Neural progenitor cell (in vitro differentiated cells): ENCODE data around the gene KANTR. TPM values are rescaled to one million over a fixed set of nuclear protein-coding genes. Genes with fewer than 3 reads are reported as not detected.

ENCODE experiments used
- DNase-seq: peaks from one replicate; pipeline ENCODE4 v3.0.0-alpha.2; 2016; ENCODE audit warnings: low spot score
- H2AFZ ChIP-seq: fragments of 200-600 bp; sonication (generic); replicated peaks from 2 replicates; pipeline ENCODE4 v1.6.1; 2016; ENCODE audit warnings: antibody characterized with exemption
- H3F3A ChIP-seq: fragments of 200-600 bp; sonication (generic); 2 replicates; pipeline ENCODE4 v1.6.1; 2016; ENCODE audit warnings: antibody characterized with exemption, low read depth
- H3K27ac ChIP-seq: fragments of 200-600 bp; sonication (generic); 2 replicates; pipeline ENCODE4 v1.5.1; 2016; ENCODE audit warnings: mild to moderate bottlenecking
- H3K27me3 ChIP-seq: fragments of 200-600 bp; sonication (generic); 2 replicates; pipeline ENCODE4 v1.6.1; 2016; ENCODE audit warnings: mild to moderate bottlenecking, moderate library complexity
- H3K36me3 ChIP-seq: fragments of 200-600 bp; sonication (generic); 2 replicates; pipeline ENCODE4 v1.5.1; 2016
- H3K4me1 ChIP-seq: fragments of 200-600 bp; sonication (generic); 2 replicates; pipeline ENCODE4 v1.6.1; 2016; ENCODE audit warnings: mixed run types
- H3K4me2 ChIP-seq: fragments of 200-600 bp; sonication (generic); 2 replicates; pipeline ENCODE4 v1.6.1; 2016
- H3K4me3 ChIP-seq: fragments of 200-600 bp; sonication (generic); 2 replicates; pipeline ENCODE4 v1.5.1; 2016
- H3K79me2 ChIP-seq: fragments of 200-600 bp; sonication (generic); 2 replicates; pipeline ENCODE4 v1.6.1; 2016; ENCODE audit warnings: low read depth
- H3K9ac ChIP-seq: fragments of 200-600 bp; sonication (generic); 2 replicates; pipeline ENCODE4 v1.6.1; 2016
- H3K9me3 ChIP-seq: fragments of 200-600 bp; sonication (generic); 2 replicates; pipeline ENCODE4 v1.5.1; 2016; ENCODE audit warnings: low read depth
- H4K20me1 ChIP-seq: fragments of 200-600 bp; sonication (generic); 2 replicates; pipeline ENCODE4 v1.6.1; 2016; ENCODE audit warnings: low read depth
- H3K27ac Mint-ChIP-seq: 3 replicates; pipeline ENCODE4 v1.8.0; 2021; ENCODE audit warnings: mixed read lengths
- H3K27me3 Mint-ChIP-seq: 2 replicates; pipeline ENCODE4 v1.8.0; 2022; ENCODE audit warnings: low read depth, mild to moderate bottlenecking, inconsistent platforms, moderate library complexity, mixed read lengths; ENCODE audit not compliant: insufficient read depth
- H3K36me3 Mint-ChIP-seq: 3 replicates; pipeline ENCODE4 v1.8.0; 2021; ENCODE audit warnings: mixed read lengths
- H3K4me1 Mint-ChIP-seq: 3 replicates; pipeline ENCODE4 v1.8.0; 2021; ENCODE audit warnings: mixed read lengths
- H3K4me3 Mint-ChIP-seq: 3 replicates; pipeline ENCODE4 v1.8.0; 2021; ENCODE audit warnings: mild to moderate bottlenecking, moderate library complexity, mixed read lengths
- H3K9me3 Mint-ChIP-seq: 3 replicates; pipeline ENCODE4 v1.8.0; 2020; ENCODE audit warnings: mixed read lengths
- EZH2 ChIP-seq: fragments of 200-600 bp; sonication (generic); IDR thresholded peaks from 2 replicates; pipeline ENCODE4 v1.6.1; 2017; ENCODE audit warnings: antibody characterized with exemption, mild to moderate bottlenecking, moderate library complexity
- EZH2phosphoT487 ChIP-seq: fragments of 200-600 bp; sonication (generic); IDR thresholded peaks from 2 replicates; pipeline ENCODE4 v1.6.1; 2017; ENCODE audit warnings: antibody characterized with exemption
- total RNA-seq: library from RNA; depleted of rRNA; stranded (reverse); fragments of >200 nt; gene quantifications from 2 replicates; pipeline ENCODE4 v1.2.3, GENCODE V29; 2015; ENCODE audit warnings: low replicate concordance
- TF ChIP-seq, protein P1 (sequence below): fragments of 200-600 bp; sonication (generic); IDR thresholded peaks from 2 replicates; pipeline ENCODE4 v1.5.1; 2017; ENCODE audit warnings: antibody characterized with exemption, mild to moderate bottlenecking

Gene KANTR
- total RNA-seq, 1 donor from 2014 or later: 30.9 TPM

DNA sequence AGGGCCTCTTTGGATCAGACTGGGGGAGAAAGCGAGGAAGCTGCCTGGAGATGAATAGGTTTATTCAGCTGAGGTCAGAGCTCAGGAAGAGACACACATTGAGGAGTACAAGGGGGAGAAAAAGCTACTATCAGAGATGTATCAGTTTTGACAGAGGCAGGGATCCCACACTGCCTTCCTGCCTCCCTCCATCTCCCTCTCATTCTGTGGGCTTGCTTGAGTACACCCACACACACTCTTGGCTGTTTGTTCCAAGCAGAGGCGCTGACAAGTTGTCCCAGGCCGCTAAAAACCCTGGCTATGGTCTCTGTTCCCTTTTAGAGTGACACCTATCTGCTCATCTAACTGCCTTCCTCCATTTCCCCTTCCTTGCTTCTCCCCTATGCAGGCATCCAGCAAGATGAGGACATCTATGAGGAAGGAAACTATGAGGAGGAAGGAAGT, 6.5 kb upstream of the KANTR start:
- peaks cover 10% of the 10 kb centered on the region for H3K9me3 Mint-ChIP-seq
- Histone ChIP-seq H3K36me3 (peaks cover 3% of the 10 kb centered on the region), H3K79me2 (peaks cover 23% of the 10 kb centered on the region), H3K27ac (no peak overlapping the region), H3K9me3 (no peaks in the 10 kb centered on the region), H2AFZ (no peak overlapping the region), H3K4me2 (no peak overlapping the region), H3K27me3 (no peaks in the 10 kb centered on the region), H3K4me1 (no peaks in the 10 kb centered on the region), H3K4me3 (no peak overlapping the region), H3K9ac (no peak overlapping the region), H4K20me1 (peaks cover 28% of the 10 kb centered on the region), H3F3A (peaks cover 19% of the 10 kb centered on the region)
- peaks cover 10% of the 10 kb centered on the region for H3K36me3 Mint-ChIP-seq
- no peak for TF ChIP-seq EZH2
- no peak for TF ChIP-seq EZH2phosphoT487
- TF ChIP-seq, protein P1, sequence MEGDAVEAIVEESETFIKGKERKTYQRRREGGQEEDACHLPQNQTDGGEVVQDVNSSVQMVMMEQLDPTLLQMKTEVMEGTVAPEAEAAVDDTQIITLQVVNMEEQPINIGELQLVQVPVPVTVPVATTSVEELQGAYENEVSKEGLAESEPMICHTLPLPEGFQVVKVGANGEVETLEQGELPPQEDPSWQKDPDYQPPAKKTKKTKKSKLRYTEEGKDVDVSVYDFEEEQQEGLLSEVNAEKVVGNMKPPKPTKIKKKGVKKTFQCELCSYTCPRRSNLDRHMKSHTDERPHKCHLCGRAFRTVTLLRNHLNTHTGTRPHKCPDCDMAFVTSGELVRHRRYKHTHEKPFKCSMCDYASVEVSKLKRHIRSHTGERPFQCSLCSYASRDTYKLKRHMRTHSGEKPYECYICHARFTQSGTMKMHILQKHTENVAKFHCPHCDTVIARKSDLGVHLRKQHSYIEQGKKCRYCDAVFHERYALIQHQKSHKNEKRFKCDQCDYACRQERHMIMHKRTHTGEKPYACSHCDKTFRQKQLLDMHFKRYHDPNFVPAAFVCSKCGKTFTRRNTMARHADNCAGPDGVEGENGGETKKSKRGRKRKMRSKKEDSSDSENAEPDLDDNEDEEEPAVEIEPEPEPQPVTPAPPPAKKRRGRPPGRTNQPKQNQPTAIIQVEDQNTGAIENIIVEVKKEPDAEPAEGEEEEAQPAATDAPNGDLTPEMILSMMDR: no peak
- no peak for DNase-seq
- H3K4me3 Mint-ChIP-seq: no peak overlapping the region
- no peak overlapping the region for H3K27ac Mint-ChIP-seq
- peaks cover 12% of the 10 kb centered on the region for H3K4me1 Mint-ChIP-seq
- peaks cover 4% of the 10 kb centered on the region for H3K27me3 Mint-ChIP-seq

DNA sequence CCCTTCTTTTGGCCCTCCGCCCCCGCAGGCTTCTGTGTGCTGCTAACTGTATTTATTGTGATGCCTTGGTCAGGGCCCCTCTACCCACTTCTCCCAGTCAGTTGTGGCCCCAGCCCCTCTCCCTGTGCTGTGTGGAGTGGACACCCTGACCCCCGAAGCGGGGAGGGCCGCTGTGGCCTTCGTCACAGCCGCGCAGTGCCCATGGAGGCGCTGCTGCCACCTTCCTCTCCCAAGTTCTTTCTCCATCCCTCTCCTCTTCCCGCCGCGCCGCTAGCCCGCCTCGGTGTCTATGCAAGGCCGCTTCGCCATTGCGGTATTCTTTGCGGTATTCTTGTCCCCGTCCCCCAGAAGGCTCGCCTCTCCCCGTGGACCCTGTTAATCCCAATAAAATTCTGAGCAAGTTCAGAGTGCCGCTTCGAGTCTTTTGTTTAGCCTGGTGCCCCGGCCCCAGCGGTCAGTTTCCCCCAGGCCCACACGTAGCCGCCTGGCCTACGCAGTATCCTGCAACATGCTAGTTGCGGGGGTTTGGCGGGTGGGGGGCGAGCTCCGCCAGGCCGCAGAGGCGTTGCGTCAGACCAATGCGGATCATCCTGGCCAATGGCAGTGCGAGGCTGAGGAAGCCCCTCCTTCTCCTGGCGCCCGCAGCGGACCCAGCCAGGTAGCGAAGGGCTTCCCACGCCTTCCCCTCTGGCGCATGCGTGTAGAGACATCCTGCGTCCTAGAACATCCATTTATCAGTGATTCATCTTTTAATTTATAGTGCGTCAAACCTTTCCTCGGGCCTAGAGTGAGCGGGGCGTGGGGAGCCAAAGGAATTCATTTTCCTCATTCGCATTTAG, 5.6 kb upstream of the KANTR start:
- Mint-ChIP-seq H3K4me3 (peak overlapping the region; percentile 83), H3K36me3 (peaks cover 10% of the 10 kb centered on the region), H3K9me3 (peaks cover 9% of the 10 kb centered on the region), H3K4me1 (peaks cover 10% of the 10 kb centered on the region), H3K27ac (peak overlapping the region; percentile 38), H3K27me3 (peaks cover 4% of the 10 kb centered on the region)
- Histone ChIP-seq H3K4me1 (no peaks in the 10 kb centered on the region), H2AFZ (peak overlapping the region; percentile 61), H3K27me3 (no peaks in the 10 kb centered on the region), H4K20me1 (peaks cover 20% of the 10 kb centered on the region), H3K79me2 (peaks cover 14% of the 10 kb centered on the region), H3K9ac (no peak overlapping the region), H3K36me3 (peaks cover 3% of the 10 kb centered on the region), H3K4me3 (peak overlapping the region; percentile 61), H3K4me2 (peak overlapping the region; percentile 75), H3K9me3 (no peaks in the 10 kb centered on the region), H3K27ac (no peak overlapping the region), H3F3A (peaks cover 20% of the 10 kb centered on the region)
- DNase-seq: peak; percentile 89
- TF ChIP-seq, protein P1: no peak
- no peak for TF ChIP-seq EZH2
- TF ChIP-seq EZH2phosphoT487: no peak

DNA sequence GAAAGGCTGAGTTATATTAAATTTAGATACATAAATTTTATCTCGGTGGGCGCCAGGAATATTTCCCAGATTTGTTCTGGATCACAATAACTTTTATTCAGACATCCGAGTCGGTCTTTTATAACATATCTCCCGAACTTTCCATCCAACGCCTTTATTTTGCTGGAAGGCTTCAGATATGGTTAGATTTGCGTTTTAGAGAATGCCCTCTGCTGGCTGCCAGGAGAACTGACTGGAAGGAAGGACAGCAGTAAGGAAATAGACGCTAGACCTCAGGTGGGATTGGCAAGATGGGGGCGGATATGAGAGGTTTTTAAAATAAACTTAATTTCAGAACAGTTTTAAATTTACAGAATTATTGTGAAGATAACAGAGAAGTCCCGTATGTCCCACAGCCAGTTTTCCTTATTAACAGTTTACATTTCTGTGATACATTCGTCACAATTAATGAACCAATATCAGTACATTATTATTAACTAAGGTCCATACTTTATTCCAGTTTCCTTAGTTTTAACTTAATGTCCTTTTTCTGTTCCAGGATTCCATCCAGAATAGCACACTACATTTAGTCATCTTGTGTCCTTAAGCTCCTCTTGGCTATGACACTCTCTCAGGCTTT, 4.6 kb upstream of the KANTR start:
- Histone ChIP-seq H3K27me3 (no peaks in the 10 kb centered on the region), H3K4me3 (peak overlapping the region; percentile 61), H3K27ac (no peak overlapping the region), H3F3A (peaks cover 23% of the 10 kb centered on the region), H3K9ac (no peak overlapping the region), H3K4me2 (peak overlapping the region; percentile 75), H2AFZ (peak overlapping the region; percentile 61), H3K9me3 (no peaks in the 10 kb centered on the region), H3K4me1 (no peaks in the 10 kb centered on the region), H4K20me1 (peaks cover 11% of the 10 kb centered on the region), H3K36me3 (peaks cover 3% of the 10 kb centered on the region), H3K79me2 (peaks cover 4% of the 10 kb centered on the region)
- peak; percentile 52 for DNase-seq
- TF ChIP-seq EZH2: no peak
- TF ChIP-seq EZH2phosphoT487: no peak
- TF ChIP-seq, protein P1: peak; percentile 75
- peaks cover 6% of the 10 kb centered on the region for H3K4me1 Mint-ChIP-seq
- H3K36me3 Mint-ChIP-seq: peaks cover 8% of the 10 kb centered on the region
- peaks cover 4% of the 10 kb centered on the region for H3K9me3 Mint-ChIP-seq
- peaks cover 2% of the 10 kb centered on the region for H3K27me3 Mint-ChIP-seq
- no peak overlapping the region for H3K27ac Mint-ChIP-seq
- peak overlapping the region; percentile 83 for H3K4me3 Mint-ChIP-seq
